ENCODE results near the gene TBC1D3B.

DNA sequence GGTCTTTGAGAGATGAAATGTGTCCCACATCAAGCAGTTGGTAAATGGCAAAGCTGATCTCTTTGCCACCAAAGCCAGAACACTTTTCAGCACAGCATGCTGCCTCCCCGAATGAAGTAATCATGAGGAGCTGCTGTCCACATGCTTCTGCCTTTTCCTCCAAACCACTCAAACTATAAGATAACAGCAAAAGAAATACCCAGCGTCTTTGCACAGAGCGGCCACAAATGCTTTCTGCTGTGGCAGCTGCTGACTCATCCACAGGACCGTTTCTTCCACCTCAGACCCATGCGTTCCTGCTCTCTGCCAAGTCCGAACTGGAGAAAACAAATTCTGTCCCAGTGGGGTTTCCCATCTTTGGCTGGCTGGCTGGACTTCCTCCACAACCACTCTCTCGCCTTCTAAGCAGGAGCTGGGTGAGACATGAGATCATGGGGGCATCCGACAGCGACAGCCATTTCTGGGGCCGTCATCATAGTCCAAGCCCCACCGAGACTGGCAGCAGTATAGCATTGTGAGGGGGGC is 27.1 kb downstream of the TBC1D3B start:
- TF ChIP-seq, protein P1, sequence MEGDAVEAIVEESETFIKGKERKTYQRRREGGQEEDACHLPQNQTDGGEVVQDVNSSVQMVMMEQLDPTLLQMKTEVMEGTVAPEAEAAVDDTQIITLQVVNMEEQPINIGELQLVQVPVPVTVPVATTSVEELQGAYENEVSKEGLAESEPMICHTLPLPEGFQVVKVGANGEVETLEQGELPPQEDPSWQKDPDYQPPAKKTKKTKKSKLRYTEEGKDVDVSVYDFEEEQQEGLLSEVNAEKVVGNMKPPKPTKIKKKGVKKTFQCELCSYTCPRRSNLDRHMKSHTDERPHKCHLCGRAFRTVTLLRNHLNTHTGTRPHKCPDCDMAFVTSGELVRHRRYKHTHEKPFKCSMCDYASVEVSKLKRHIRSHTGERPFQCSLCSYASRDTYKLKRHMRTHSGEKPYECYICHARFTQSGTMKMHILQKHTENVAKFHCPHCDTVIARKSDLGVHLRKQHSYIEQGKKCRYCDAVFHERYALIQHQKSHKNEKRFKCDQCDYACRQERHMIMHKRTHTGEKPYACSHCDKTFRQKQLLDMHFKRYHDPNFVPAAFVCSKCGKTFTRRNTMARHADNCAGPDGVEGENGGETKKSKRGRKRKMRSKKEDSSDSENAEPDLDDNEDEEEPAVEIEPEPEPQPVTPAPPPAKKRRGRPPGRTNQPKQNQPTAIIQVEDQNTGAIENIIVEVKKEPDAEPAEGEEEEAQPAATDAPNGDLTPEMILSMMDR (IDR thresholded peaks at IDR 0.05), result peak in 1 of 3 experiments; percentile 42
- no peak for TF ChIP-seq POLR2A (IDR thresholded peaks at IDR 0.05)

All from testis (tissue), 2 donors.